NCI-H2081 (cell line): ENCODE measurements around the gene CAMTA1.

Source experiments
- DNase-seq, 2 experiments: peaks; one replicate each; lab custom pipeline; 2025; lab: John Stamatoyannopoulos, UW

CAMTA1 gene

DNA sequence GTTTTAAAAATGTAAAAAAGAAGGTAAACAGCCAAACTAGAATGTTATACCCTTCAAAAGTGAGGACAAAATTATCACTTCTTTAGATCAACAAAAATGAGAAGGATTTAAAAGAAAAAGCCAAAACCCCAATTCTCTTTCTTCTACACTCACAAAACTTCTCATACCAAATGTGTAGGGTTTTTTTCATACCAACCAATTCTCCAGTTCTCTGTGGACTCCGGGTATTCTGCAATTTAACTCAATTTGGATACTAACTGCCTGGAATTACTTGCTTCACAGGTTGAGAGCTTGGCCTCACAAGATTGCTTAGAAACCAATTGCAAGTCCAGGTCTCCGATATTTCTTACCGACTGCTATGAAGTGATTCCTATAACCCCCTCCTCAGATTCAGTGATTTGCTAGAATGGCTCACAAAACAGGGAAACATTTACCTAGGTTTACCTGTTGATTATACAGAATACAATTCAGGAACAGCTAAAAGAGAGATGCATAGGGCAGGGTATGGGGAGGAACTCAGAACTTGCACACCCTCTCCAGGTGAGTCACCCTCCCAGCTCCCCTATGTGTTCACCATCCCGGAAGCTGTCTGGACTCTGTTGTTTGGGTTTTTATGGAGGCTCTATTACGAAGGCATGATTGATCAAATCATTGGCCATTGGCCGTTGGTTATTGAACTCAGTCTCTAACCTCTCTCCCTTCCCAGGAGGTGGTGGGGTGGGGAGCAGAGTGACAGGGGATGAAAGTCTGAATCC is 67.1 kb downstream of the CAMTA1 start:
- DNase-seq: no peak

DNA sequence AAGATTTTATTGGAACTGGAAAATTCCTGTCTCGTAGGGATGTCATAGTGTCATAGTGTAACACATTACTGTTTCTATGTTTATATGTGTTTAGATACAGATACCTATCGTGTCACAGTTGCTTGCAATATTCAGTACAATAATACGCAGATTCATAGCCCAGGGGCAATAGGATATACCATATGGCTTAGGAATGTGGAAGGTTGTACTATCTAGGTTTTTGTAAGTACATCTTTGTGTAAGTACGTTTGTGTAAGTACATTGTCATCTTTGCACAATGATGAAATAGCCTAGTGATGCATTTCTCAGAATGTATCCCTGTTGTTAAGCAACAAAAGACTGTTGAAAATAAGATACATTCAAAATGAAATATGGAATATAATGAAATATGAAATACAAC is 68.9 kb downstream of the CAMTA1 start:
- DNase-seq: no peak

DNA sequence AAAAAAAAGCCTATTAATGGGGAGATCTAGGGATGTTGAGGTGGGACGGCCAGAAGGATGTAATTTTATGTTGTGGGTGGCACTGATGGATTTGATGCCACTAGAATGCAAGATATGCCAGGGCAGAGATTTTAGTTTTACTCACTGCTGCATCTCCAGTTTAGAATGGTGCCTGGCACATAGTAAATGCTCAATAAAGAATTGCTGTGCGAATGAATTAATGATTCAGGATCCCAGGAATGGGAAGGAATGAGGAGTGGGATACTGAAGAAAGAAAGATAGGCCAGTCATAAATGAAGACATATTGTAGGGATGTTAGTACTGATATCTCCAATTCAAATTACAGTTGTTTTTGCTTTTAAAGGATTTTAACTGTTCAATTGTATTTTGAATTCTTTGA is 72.6 kb downstream of the CAMTA1 start:
- no peak for DNase-seq

DNA sequence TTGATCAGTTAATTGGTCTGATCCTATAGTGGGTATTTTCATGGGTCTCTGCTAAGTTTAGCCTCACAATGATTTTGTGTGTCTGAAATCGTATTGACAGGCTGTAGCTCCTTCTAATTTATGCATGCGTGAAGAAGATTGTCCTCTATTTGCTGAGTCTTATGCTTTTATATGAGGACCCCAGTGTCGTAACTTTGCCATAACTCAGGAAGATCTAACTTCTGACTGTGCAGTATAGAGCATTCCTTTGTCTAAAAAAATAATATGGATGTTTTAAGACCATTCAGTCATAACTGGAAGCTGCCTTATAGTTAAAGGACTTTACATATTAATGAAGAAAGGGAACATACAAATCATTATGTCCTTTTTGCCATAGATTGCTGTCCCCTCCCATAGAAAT is 73.3 kb downstream of the CAMTA1 start:
- no peak for DNase-seq

DNA sequence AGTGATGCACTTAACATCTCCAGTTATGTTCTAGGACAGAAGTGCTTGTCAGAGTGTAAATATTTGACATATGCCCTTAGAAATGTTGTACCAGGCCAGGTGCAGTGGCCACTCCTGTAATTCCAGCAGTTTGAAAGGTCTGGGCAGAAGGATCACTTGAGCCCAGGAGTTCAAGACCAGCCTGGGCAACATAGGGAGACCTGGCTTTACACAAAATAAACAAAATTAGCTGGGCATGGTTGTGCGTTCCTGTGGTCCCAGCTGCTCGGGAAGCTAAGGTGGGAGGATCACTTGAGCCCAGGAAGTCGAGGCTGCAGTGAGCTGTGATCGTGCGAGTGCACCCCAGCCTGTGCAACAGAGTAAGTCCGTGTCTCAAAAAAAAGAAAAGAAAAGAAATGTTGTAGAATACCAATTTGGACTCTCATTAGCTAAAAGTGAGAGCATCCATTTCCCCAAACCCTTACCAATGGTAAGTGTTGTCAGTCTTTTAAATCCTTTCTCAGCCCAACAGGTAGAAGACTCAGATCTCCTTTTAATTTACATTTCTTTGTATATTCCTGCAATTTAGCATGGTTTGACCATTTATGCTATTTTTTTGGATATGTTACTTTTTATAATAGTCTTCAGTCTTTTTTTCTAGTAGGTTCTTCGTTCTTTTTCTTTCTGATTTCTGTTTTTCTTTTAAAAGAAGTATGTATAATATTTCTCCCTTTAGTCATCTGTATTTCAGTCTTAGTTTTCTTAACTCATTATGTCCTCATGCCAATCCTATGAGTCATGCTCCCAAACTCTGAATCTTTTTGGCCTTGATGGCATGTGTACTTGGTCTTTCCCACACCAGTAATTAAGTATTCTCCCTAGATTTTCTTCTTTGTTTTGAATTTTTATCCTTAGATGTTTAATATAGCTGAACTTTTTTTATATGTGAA is 74.4 kb downstream of the CAMTA1 start:
- no peak for DNase-seq

DNA sequence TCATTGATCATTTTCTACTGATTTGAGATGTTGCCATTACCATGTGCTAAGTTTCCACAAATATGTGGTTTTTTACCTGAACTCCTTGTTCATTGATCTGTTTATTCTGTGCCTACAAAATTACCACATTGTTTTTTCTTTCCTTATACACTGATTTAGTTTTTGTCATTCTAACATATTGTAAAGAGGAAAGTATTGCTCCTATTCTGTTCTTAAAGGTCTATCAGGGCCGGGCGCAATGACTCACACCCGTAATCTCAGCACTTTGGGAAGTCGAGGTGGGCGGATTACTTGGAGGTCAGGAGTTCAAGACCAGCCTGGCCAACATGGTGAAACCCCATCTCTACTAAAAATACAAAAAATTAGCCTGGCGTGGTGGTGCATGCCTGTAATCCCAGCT is 75.1 kb downstream of the CAMTA1 start:
- DNase-seq: no peak

DNA sequence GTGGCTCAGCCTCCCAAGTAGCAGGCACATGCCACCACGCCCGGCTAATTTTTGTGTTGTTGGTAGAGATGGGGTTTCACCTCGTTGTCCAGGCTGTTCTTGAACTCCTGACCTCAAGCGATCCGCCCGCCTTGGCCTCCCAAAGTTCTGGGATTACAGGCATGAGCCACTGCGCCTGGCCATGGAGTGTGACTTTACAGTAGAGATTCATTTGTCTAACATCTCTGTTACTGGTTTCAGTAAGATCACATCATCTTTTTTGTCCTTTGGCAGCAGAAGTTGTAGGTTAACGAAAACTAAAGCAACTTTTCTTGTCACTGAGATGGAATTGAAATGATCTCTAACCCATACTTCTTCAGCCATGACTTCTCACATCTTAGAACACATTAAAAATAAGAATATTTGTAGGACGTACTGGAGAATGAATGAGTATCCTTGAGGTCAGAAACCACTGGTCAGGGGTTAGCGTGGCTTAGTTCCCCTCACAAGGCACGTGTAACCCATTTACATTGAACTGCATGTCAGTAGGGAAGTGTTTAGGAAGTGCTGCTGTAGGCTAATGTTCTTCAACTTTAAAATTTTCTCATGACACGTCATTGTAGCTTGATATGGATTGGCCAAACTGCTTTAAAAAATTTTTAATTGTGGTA is 75.9 kb downstream of the CAMTA1 start:
- DNase-seq: no peak

DNA sequence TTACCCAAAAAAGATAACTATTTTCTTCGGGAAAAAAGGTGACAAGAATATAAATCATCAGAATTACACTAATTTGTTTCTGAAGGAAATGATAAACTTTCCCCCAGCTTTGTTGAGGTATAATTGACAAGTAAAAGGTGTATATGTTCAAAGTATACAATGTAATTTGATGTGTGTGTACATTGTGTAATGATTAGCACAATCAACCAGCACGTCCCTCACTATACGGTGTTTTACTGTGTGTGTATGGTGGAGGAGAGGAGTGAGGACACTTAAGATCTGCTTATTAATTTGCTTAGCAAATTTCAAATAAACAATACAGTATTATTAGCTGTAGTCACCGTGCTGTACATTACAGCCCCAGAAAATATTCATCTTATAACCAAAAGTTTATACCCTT is 77.7 kb downstream of the CAMTA1 start:
- DNase-seq: no peak

DNA sequence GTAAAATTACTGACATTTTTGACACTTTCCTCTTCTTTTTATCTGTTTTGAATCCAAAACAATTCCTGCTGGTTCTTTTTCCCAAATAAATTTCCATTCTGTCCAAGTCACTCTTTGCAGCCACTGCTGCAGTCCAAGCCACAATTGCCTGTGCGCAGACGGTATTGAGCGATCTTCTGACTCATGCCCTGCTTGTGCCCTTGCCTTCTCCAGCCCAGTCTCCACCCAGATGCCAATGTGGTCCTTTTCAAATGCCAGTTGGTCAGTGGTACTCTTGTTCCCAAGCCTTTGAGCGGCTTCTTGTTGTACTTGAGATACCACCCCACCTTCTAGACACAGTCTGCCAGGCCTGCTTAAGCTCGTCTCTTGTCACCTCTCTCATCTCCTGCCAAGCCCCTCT is 78.9 kb downstream of the CAMTA1 start:
- no peak for DNase-seq

DNA sequence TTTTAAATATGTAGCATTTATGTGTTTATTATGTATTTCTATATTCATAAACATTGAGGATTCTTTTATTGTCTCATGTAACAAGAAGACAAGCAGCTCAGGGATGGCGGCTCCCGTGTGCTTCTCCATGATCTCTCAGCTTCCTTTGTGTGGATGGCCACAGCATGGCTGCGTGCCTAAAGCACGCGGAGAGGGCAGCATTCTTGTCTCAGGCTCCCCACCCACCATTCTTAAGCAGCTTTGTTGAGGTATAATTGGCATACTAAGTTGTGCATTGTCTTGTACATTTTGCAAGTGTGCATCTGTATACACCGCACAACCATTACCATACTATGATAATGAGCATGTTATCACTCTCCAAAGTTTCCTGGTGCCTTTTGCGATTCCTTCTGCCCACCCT is 81.6 kb downstream of the CAMTA1 start:
- no peak for DNase-seq

DNA sequence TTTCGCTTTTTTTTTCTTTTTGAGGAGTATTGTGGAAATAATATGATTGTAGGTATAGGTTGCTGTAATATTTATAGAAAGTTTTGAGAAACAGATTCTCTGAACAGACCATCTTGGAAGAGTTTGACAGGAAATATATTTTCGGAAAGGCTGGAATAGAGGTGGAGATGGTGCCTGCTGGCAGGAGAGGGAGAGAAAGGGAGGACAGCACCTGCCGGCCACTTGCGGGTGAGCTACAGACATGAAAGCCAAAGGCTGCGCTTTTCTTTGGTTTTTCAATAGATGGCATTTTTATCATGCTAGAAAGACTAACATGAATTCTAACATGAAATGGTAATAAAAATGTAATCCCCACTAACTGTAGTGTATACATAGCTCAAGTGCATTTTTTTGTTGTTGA is 82.1 kb downstream of the CAMTA1 start:
- no peak for DNase-seq

DNA sequence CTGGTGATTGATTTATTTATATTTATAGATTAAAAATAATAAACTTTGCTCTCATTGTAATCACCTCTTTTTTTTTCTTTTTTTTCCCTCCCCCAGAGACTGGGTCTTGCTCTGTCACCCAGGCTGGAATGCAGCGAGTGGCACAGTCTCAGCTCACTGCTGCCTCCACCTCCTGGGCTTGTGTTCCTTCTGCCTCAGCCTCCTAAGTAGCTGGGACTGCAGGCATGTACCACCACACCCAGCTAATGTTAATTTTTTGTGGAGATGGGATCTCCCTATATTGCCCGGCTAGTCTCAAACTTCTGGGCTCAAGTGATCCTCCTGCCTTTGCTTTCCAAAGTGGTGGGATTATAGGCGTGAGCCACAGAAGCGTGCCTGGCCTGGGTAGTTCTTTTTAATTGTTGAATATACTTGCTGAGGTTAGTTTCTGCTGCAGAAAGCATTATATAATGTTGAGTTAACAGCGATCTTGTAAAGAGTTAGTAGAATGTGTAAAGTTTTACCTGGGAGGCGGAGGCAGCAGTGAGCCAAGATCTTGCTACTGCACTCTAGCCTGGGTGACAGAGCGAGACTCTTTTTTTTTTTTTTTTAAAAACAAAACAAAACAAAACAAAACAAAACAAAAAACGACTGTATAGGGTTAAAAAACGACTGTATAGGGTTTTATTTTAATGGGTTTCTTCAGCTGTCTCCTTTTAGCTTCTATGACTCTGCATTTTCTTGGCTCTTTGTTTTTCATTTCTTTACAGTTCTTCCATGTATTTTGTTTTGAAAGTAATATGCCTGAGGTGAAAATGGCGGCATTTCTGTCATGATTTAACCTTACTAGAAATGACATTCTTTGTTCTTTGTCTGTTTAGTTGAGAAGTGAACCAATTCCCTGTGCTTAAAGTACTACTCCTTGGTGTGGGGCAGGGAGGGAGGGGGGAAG is 82.7 kb downstream of the CAMTA1 start:
- DNase-seq: no peak

DNA sequence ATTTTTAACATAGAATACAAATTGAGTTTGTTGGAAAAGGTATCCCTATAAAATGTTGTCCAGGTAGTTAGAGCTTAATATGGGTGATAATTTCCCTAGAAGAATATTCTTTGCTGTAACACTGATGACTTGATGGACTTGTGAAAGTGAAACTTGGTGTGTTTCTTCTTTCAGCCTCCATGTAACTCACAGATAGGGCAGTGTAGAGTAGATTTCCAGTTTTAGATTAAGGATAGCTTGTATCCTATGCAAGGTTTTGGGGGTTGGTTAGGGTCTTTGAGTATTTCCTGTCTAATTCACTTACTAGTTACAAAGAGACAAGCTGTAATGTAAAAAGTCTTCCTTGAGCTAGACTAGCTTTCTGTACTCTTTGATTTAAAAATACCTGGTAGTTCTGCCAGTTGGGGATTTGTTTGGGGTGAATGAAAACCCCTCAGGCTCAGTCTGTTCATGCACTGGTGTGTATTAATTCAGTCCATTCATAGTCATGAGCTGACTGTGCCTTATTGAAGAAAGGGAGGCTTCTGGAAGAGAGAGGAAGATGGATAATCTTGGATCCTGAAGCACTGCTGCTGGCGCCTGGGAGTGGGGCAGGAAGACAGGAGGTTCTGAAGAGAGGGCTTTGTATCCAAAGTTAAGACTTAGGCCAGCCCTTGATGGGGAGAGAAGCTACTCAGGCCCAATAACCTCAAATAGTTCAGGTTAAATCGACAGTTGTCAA is 83.6 kb downstream of the CAMTA1 start:
- DNase-seq: no peak

DNA sequence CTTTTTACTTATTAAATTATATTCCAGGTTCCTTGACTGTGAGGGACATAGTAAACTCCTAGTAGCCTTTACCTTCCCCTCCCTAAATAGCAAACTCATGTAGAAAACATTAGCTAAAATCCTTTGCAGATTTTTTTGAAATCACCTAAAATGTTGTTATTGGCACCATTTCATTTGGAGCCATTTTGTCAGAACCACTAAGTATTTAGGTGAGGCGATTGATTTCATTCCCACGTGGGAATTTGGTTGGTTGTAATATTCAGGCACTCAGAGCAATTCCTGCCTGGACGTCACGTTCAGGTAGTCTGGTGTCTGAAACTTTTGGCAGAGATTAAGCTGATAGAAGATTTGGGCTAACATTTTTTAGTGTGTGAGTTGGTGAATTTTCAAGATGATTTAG is 84.3 kb downstream of the CAMTA1 start:
- no peak for DNase-seq

DNA sequence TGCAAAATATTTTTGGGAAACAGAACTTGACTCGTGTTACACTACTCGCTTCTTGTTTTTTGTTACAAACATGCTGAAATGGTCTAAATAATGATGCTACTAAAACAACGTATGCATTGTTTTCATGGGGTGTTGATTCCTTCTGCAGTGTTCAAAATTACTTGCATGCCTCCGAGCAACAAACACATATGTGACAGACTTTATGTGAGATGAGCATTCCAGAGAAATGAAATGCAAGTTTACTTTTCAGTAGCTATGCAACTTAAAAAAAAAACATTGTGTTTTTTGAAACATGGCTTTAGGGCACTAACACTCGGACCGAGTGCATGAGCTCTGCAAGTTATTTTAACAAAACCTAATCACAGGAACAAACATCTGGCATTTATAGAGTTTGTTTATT is 84.8 kb downstream of the CAMTA1 start:
- no peak for DNase-seq

DNA sequence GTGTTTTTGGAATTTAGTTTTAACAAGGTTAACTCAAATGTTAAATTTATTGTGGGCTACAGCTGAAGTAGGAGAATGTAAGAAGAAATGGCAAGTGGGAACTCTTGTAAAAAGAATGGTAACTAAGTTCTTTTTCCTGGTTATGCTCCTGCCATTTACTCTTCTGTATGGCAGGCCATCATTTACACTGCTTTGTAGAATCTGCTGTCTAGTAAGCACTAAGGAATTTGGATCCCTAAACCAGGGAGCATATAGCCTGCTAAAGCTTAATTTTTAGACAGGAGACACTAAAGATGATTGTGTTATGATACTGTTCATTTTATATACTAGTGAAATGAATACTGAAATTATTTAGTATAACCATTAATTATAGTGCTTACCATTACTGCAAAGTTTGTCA is 85.3 kb downstream of the CAMTA1 start:
- no peak for DNase-seq

DNA sequence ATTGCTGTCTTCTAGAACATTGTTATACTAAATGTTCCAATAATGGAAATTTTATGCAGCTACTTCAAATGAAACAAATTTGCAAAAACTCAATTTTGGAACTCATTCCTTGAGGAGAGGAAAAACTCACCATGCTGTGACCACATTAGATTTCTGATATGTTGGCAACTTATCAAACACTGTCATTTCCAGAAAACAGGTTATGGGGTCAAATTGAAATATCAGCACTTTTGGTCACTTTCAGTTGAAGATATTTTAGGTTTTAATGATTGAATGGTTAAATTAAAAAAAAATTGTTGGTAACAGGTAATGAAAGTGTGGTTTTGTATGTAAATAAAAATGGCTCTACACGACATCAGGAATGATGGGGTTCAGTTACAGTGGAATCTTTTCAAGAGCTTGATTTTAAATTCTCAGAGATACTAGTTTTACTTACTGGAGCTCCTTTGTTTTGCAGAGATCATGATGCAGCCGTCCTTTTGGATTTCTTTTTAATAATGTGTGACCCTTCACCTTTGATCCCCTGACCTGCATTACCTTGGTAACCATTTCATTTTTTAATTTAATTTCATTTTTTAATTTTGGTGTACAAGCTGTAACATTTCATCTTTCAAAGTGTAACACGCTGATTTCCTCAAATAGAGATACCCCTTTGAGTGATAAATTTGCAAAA is 86.2 kb downstream of the CAMTA1 start:
- no peak for DNase-seq

DNA sequence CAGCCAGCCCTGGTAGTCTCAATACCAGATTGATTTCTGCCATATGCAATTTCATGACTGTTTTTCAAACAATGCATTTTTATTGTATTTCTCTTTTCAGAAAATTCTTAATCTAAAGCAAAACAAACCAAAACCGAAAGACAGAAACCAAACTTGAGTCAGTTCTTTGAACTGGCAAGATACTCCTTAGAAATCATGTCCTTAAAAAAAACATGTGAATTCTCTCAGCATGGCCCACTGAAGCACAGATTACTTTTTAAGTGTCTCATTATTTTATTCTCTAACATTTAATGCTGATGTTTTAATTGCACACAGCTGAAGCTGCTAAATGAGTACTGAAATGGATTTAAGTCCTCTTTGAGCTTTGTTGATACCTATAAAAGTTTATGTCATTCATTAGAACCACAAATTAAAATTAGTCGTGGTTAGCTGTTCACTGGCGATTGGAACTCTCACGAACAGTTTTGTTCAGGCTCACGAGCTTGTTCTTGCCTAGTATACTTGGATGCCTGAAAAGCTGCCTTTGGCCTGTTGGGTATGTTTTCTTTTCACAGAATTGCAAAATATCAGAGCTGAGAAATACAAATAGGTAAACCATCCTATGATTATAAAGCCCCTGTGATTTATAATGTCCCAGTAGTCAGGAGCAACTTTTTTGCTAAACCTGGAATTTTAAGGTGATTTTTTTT is 87.5 kb downstream of the CAMTA1 start:
- DNase-seq: no peak

DNA sequence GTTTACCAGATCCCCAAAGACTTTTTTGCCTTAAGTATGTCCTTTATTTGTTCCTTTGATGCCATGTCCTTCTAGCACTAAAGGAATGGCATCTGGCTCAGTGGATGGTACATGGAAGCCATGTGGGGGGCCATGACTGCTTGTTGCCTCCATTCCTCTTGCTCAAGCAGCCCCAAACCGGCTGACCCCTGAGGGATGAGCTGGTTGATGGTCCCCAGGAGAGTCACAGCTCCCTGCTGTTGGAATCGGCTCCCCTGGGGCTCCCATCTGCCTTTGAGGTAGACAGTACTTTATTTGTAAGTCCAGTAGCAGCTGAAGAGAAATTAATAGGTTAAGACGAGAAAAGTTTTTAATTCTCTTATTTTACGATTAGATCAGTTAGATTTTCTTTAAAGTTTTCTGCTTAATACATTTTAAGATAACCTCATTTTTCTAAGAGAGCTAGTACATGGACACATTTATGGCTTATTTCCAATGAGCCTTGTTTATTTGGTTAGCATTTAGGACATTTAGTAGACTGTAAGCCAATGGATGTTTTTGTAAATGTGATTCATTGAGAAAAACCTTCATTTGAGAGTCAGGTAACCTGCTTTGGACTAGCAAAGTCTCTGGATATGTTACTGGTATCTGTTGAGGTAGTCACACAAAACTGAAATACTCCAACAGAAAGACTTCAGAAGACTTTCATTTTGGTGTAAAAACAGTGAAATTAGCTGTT is 88.2 kb downstream of the CAMTA1 start:
- DNase-seq: no peak
